ENCODE results near the gene DTNA.

GRCh38 chr18:34834897-34835296, 124.8 kb downstream of the DTNA start:
- TF ChIP-seq POLR2A (IDR thresholded peaks at IDR 0.05; ENCODE audit: low read length) (no peak), GATA1 (IDR thresholded peaks at IDR 0.05; ENCODE audit: low read depth, low read length) (no peak)

All from erythroblast (primary cell).